DMS 273 treated with DMSO at 0.1 percent for 48 hours (cell line): Measurements from ENCODE around the gene LITAF.

ENCODE experiments used
- DNase-seq: peaks from one replicate; lab custom pipeline; 2025; lab: John Stamatoyannopoulos, UW

LITAF gene

GRCh38 chr16:11550791-11551498 lies 35.8 kb downstream of the LITAF start:
- no peak for DNase-seq

- DNase-seq, result no peak
Observed at GRCh38 chr16:11547118-11547916, 39.4 kb downstream of the LITAF start.

- no peak for DNase-seq
Observed at GRCh38 chr16:11546608-11547061, 40.1 kb downstream of the LITAF start.

DNA sequence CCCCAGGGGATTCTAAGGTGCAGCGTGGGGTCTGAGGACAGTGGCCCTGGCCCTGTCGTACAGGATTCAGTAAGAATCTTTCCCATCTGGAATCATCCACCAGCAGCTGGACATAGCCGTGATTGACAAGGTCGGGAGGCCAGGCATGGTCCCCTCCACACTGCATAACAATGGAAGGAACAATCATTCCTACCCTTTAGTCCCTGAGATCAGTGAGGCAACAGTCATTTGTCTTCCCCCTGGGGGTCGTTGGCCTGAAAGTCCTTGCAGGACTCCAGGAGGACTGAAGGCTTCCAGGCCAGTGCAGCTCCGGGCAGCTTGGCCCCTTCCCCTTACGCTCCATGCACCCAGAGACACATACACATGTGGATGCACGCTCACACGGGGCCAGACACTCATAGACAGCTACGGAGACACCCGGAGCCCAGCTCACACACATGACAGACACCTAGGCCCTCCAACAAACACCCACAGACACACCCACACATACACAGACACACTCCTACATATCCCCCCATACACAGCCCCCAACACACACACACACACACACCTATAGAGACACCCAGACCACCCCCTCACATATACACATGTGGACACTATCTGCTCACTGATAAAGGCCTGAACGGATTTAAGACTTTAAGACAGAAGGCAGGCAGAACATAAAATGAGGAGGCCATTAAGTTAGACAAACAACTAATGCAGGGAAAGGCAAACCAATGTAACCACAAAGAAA lies 42.9 kb downstream of the LITAF start:
- DNase-seq, result no peak

- no peak for DNase-seq
Observed at GRCh38 chr16:11542069-11542744, 44.5 kb downstream of the LITAF start.

DNA sequence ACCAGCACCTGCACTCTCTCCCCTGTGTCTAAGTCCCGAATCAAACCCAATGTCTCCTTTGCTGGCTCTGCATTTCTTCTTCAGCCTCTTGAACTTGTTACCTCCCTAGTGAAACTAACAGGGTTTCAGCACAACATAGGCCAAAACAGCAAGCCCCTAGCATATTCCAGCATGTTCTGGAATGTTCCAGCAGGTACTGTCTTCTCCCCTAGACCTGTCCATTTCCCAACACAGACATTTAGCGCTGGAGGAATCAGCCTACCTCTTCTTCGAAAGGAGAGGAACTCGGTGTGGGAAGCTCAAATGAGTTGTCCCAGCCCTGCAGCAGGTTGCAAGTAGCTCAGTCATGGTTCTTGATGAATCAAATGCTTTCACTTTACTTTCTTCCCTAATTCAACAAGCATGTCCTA lies 47.1 kb downstream of the LITAF start:
- DNase-seq, result no peak

GRCh38 chr16:11538880-11539279 lies 47.8 kb downstream of the LITAF start:
- no peak for DNase-seq

- no peak for DNase-seq
Observed at GRCh38 chr16:11536104-11536866, 50.4 kb downstream of the LITAF start.

GRCh38 chr16:11535494-11535893 lies 51.2 kb downstream of the LITAF start:
- no peak for DNase-seq

GRCh38 chr16:11534262-11534661 lies 52.5 kb downstream of the LITAF start:
- no peak for DNase-seq

GRCh38 chr16:11533588-11533987 lies 53.1 kb downstream of the LITAF start:
- DNase-seq, result no peak

GRCh38 chr16:11530171-11530940 lies 56.4 kb downstream of the LITAF start:
- DNase-seq, result no peak

- DNase-seq, result no peak
Observed at GRCh38 chr16:11529285-11529684, 57.4 kb downstream of the LITAF start.

DNA sequence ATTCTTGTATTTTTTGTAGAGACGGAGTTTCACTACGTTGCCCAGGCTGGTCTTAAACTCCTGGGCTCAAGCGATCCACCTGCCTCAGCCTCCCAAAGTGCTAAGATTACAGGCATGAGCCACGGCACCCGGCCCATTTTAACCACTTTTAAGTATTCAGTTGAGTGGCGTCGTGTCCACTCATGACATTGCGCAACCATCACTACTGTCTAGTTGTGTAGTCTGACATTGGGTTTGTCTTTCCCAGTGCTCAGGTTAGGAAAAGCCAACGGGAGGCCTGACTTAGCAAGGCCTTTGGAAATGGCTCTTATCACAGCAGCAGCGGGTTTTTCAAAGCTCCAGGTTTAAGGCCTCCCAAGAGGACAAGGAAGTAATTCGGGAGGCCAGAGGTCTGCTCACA lies 58.7 kb downstream of the LITAF start:
- no peak for DNase-seq

GRCh38 chr16:11526655-11527350 lies 59.9 kb downstream of the LITAF start:
- no peak for DNase-seq

DNA sequence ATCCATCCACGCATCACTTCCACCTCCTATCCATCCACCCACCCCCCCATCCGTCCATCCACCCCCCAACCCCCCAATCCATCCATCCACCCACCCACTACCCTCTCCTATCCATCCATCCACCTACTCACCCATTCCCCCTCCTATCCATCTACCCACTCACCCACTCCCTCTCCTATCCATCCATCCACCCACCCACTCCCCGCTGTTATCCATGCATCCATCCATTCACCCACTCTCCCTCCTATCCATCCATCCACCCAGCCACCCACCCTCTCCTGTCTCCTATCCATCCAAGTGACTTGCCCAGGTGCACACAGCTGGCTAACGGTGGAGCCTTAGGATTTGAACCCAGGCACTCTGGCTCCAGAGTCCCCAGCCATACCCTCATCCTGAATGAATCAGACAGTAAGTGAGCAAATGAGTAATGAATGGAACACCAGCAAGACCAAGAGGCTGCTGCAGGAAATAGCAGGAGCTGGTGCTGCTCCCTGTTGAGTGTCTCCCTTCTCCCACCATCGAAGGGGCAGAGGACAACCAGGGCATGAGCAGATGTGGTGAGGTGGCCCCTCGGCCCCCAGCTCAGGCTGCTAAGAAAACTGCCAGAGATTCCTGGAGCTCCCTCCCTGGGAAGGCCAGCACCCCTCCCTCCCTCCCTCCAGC lies 62.5 kb downstream of the LITAF start:
- no peak for DNase-seq

GRCh38 chr16:11521055-11521454 lies 65.7 kb downstream of the LITAF start:
- no peak for DNase-seq

DNA sequence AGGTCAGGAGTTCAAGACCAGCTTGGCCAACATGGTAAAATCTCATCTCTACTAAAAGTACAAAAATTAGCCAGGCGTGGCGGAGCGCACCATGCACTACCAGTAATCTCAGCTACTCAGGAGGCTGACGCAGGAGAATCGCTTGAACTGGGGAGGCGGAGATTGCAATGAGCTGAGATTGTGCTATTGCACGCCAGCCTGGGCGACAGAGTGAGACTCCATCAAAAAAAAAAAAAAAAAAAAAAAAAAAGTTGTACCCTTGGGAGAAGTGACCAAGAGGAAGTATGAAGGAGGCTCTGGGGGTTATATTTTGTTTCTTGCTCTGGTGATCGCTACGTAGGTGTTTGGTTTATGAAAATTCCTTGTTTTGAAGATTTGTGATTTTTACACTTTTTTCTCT lies 66.3 kb downstream of the LITAF start:
- no peak for DNase-seq

- no peak for DNase-seq
Observed at GRCh38 chr16:11517961-11518360, 68.8 kb downstream of the LITAF start.
